Suppressor macrophage treated with lipopolysaccharide for 1 hour (primary cell): ENCODE data around the gene BAZ1B.
"Not testable (repeated sequence)": the region's sequence is repeated elsewhere in the genome, so short reads cannot be mapped to it uniquely, and the experiment has no call there.

Experiments used
- DNase-seq, 3 donors: peaks; one replicate each; pipeline ENCODE4 v3.0.0-alpha.2; 2020 to 2022

BAZ1B gene

GRCh38 chr7:73426016-73426415 is 96.1 kb downstream of the BAZ1B start:
- no peak for DNase-seq

- no peak for DNase-seq
Measured at GRCh38 chr7:73425356-73425983, 96.6 kb downstream of the BAZ1B start.

GRCh38 chr7:73424489-73424885 is 97.6 kb downstream of the BAZ1B start:
- no peak for DNase-seq

- peak; percentile 45 to 80 (median 66) for DNase-seq
Measured at GRCh38 chr7:73423519-73424488, 98.3 kb downstream of the BAZ1B start.

- not testable (repeated sequence) for DNase-seq
Measured at GRCh38 chr7:73420610-73421009, 101.5 kb downstream of the BAZ1B start.

GRCh38 chr7:73420016-73420415 is 102.1 kb downstream of the BAZ1B start:
- peak in 1 of 3 donors; percentile 17 for DNase-seq

GRCh38 chr7:73418113-73418703 is 103.9 kb downstream of the BAZ1B start:
- DNase-seq: no peak

- DNase-seq: not testable (repeated sequence)
Measured at GRCh38 chr7:73410541-73411131, 111.5 kb downstream of the BAZ1B start.

- not testable (repeated sequence) for DNase-seq
Measured at GRCh38 chr7:73404860-73405259, 117.2 kb downstream of the BAZ1B start.

GRCh38 chr7:73399185-73400050 is 122.7 kb downstream of the BAZ1B start:
- DNase-seq: peak; percentile 53 to 73 (median 58)

- DNase-seq: no peak
Measured at GRCh38 chr7:73397521-73398281, 124.4 kb downstream of the BAZ1B start.

- DNase-seq: no peak
Measured at GRCh38 chr7:73395538-73396503, 126.3 kb downstream of the BAZ1B start.

- no peak for DNase-seq
Measured at GRCh38 chr7:73394422-73394821, 127.7 kb downstream of the BAZ1B start.

GRCh38 chr7:73391396-73391795 is 130.7 kb downstream of the BAZ1B start:
- DNase-seq: no peak
